Mammary epithelial cell (primary cell): Measurements from ENCODE around the gene BATF.

ENCODE experiments used
- CTCF ChIP-seq, 2 donors: IDR thresholded peaks in 1 of 2; conservative IDR thresholded peaks in 1 of 2; 2 replicates each; pipeline ENCODE4 v1.5.1; 2011 to 2012; ENCODE audit warnings: inconsistent platforms in 2 of 2, low read length in 2 of 2, mild to moderate bottlenecking in 2 of 2, control low read depth in 1 of 2, low read depth in 1 of 2; ENCODE audit not compliant: insufficient read depth in 1 of 2; ENCODE audit errors: extremely low read depth in 1 of 2
- EZH2 ChIP-seq: IDR thresholded peaks from 2 replicates; pipeline ENCODE4 v1.6.1; 2012; ENCODE audit warnings: low read length, inconsistent platforms, borderline replicate concordance

GRCh38 chr14:75577090-75577489, 54.8 kb downstream of the BATF start:
- no peak for TF ChIP-seq CTCF (conservative IDR thresholded peaks at IDR 0.05 in 1 of 2, IDR thresholded peaks at IDR 0.05 in 1 of 2; ENCODE audit: extremely low read depth in 1 of 2, insufficient read depth in 1 of 2, low read depth in 1 of 2, low read length in 2 of 2)
- TF ChIP-seq EZH2, result no peak
